ENCODE data around the gene SCN4B.

SCN4B gene

DNA sequence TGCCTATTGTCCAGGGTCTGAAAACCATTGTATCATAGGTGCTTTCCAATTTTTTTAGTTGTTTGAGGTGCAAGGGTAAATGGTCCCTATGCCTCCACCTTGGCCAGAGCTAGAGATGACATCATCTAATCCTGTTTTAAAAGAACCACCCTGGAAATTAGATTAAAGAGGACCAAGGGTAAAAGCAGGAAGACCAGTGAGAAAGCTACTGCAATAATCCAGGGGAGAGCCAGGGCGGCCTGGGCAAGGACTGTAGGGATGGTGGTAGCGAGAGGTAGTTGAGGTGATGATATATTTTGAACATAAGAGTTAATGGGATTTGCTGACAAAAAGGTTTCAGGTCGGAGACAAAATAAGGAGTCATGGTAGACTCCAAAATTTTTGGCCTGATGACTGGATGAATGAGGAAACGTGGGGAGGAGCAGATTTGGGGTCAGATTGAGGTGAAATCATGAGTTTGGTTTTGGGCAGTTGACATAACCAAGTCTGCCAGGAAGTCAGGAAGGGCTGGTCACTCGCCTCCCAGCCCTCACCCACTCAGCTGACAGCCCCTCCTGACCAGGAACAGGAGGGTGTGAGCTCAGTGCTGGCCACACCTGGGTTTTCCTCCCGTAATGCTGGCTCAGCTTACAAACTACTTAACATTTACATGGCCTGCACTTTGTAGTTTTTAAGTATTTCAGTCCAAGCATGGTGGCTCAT, 23.0 kb downstream of the SCN4B start:
- Histone ChIP-seq H2AFZ (ENCODE audit: low read depth, low read length) (no peak overlapping the region), H3K36me3 (ENCODE audit: insufficient read depth, low read length) (no peaks in the 10 kb centered on the region), H3K9me3 (ENCODE audit: low read length) (no peaks in the 10 kb centered on the region), H3K4me1 (ENCODE audit: insufficient read depth, low read length) (no peaks in the 10 kb centered on the region), H3K4me3 (ENCODE audit: low read length) (no peak overlapping the region), H3K27me3 (ENCODE audit: insufficient read depth, low read length) (peaks cover 12% of the 10 kb centered on the region)

DNA sequence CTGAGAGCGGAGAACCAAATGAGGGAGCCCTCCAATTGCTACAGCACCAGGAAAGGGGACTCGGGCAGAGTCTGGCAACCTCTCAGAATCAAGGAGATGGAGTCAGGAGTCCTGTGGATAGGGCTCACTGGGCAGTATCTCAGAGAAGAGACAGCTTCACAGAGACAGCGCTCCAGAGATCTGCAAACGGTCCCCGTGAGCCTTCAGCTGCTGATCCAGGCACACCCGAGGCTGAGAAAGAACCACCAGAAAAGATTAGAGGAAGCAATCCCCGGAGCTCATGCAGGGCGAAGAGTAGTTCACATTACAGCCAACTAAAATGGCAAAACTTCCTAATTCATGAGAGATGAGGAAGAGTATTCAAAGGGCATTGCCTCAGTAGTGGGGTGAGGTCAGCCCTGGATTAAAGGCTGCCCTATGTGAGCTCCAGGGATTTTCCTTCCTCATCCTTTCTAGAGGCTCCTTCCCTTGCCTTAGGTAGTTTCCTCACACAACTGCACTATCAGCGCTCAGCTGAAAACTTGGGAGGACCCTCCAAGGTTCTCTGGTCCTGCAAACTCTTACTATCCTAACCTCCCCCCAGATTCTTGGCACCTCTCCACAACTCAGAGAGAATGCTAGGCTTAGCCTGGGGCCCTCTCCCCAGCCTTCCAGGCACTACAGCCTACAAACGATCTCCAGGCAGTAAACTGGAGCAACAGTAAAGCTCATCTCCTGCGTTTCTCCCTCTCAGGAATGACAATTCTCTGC, 23.7 kb downstream of the SCN4B start:
- Histone ChIP-seq H3K9me3 (ENCODE audit: low read length) (no peaks in the 10 kb centered on the region), H2AFZ (ENCODE audit: low read depth, low read length) (no peak overlapping the region), H3K36me3 (ENCODE audit: insufficient read depth, low read length) (no peaks in the 10 kb centered on the region), H3K4me1 (ENCODE audit: insufficient read depth, low read length) (no peaks in the 10 kb centered on the region), H3K27me3 (ENCODE audit: insufficient read depth, low read length) (peaks cover 12% of the 10 kb centered on the region), H3K4me3 (ENCODE audit: low read length) (no peak overlapping the region)

DNA sequence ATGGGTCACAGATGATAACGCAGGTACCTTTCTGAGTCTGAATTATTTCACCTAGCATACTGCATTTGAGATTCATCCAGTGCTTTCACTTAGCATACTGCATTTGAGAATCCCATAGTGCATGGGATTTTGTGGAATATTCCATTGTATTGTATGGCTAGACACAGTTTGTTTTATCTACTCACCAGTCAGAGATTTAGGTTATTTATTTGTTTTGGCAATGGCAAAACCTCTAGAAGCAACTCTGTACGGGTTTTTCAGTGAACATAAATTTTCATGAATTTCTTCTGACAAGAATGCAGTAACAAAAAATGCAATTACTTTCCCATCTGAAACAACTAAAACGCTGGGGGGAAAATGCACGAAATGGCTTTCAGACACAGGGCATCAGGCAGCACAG, 24.3 kb downstream of the SCN4B start:
- Histone ChIP-seq H3K27me3 (ENCODE audit: insufficient read depth, low read length) (peaks cover 12% of the 10 kb centered on the region), H3K9me3 (ENCODE audit: low read length) (no peaks in the 10 kb centered on the region), H3K36me3 (ENCODE audit: insufficient read depth, low read length) (no peaks in the 10 kb centered on the region), H3K4me3 (ENCODE audit: low read length) (no peak overlapping the region), H2AFZ (ENCODE audit: low read depth, low read length) (no peak overlapping the region), H3K4me1 (ENCODE audit: insufficient read depth, low read length) (no peaks in the 10 kb centered on the region)

DNA sequence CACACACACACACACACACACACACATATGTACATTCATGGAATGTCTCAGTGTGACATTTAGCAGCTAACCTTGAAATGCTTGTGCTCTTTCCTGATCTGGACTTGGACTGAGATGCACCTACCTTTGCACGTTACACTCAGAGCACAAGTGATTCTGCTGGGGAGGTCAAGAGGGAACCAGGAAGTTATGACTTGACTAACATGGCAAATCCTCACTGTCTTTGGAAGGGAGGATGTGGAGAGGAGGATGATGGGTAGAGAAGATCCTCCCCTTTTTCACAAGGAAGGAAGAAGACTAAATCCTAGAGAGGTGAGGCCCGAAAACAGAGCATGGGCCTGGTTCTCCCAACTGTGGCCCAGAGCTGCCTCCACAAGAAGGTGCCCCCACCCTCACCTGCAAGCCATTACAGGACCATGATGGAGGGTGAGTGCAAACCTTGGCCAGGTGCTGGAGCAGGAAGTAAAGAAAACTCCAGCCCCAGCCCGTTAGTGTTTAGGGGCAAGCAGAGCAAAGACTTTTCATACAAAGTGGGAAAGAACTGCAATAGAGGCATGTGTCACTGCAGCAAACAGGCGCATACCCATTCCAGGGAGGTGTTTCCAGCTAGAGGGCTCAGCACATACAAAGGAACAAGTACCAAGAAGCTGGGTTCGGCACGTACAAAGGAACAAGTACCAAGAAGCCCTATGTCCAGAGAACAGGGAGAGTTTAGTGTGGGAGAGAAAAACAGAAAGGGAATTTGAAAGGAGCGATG, 26.4 kb downstream of the SCN4B start:
- Histone ChIP-seq H3K4me3 (ENCODE audit: low read length) (no peak overlapping the region), H2AFZ (ENCODE audit: low read depth, low read length) (no peak overlapping the region), H3K9me3 (ENCODE audit: low read length) (no peaks in the 10 kb centered on the region), H3K4me1 (ENCODE audit: insufficient read depth, low read length) (no peaks in the 10 kb centered on the region), H3K27me3 (ENCODE audit: insufficient read depth, low read length) (peaks cover 14% of the 10 kb centered on the region), H3K36me3 (ENCODE audit: insufficient read depth, low read length) (no peaks in the 10 kb centered on the region)

DNA sequence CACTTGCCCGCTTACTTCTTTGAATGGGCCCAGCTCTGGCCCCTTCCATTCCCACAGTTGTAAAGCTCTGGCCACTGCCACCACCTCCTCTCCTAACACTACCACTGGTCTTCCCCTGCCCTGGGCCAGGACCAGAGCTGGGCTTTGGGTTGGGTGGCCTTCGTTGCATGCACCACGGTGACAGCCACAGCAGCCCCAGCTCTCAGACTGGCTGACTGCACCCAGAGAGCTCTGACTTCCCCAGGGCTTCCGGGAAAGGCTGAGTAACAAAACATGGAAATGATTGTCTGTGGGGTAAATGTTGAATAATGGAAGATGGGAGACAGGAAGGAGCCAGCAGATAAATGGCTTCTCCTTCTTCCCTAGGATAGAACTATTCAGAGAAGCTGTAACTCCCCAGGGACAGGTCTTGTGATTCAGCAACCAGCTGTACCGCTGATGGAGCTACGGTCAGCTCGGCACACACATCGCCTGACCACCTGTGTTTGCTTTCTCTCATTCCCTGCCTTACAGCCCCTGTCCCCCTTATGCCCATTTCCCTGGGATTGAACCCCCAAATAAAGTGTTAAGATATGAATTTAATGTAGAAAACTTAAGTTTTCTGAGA, 27.6 kb downstream of the SCN4B start:
- Histone ChIP-seq H3K4me1 (ENCODE audit: insufficient read depth, low read length) (no peaks in the 10 kb centered on the region), H3K36me3 (ENCODE audit: insufficient read depth, low read length) (no peaks in the 10 kb centered on the region), H2AFZ (ENCODE audit: low read depth, low read length) (no peak overlapping the region), H3K27me3 (ENCODE audit: insufficient read depth, low read length) (peaks cover 20% of the 10 kb centered on the region), H3K4me3 (ENCODE audit: low read length) (no peak overlapping the region), H3K9me3 (ENCODE audit: low read length) (no peaks in the 10 kb centered on the region)

DNA sequence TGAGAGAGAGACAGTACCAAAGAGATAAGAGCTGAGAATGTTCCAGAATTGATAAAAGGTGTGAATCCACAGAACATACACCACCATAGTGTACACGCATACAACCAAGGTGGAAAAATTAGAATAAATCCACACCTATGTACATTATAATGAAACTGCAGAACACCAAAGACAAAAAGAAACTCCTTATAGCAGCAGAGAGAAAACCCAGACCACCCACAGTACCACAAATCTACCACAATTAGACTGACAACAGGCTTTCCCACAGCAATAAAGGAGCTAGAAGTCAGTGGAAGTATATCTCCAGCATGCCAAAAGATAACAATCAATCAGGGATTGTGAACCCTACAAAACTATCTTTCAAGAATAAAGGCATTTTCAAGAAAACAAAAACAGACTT, 31.8 kb downstream of the SCN4B start:
- no peak overlapping the region for H3K4me3 ChIP-seq (ENCODE audit: low read length)
- H3K36me3 ChIP-seq (ENCODE audit: insufficient read depth, low read length): no peaks in the 10 kb centered on the region
- H3K9me3 ChIP-seq (ENCODE audit: low read length): no peaks in the 10 kb centered on the region
- H2AFZ ChIP-seq (ENCODE audit: low read depth, low read length): no peak overlapping the region
- no peaks in the 10 kb centered on the region for H3K4me1 ChIP-seq (ENCODE audit: insufficient read depth, low read length)
- peaks cover 11% of the 10 kb centered on the region for H3K27me3 ChIP-seq (ENCODE audit: insufficient read depth, low read length)

DNA sequence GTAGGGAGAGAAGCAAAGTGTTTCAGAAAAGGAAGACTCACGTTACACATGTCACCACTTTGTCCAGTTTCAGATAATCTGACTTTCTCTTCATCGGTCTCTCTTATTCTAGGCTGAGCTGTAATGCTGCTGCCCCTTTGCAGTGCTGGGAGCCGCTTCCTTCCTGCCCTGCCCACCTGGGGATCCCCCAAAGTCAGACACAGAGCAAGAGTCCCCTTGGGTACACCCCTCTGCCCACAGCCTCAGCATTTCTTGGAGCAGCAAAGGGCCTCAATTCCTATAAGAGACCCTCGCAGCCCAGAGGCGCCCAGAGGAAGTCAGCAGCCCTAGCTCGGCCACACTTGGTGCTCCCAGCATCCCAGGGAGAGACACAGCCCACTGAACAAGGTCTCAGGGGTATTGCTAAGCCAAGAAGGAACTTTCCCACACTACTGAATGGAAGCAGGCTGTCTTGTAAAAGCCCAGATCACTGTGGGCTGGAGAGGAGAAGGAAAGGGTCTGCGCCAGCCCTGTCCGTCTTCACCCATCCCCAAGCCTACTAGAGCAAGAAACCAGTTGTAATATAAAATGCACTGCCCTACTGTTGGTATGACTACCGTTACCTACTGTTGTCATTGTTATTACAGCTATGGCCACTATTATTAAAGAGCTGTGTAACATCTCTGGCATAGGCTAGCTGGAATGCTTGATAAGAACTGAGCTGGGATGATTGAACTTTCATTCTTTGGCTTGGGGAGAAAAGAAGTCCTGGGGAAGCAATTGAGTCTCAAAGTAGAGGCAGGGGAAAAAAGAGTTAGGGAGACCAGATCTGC, 34.6 kb downstream of the SCN4B start:
- H3K36me3 ChIP-seq (ENCODE audit: insufficient read depth, low read length): no peaks in the 10 kb centered on the region
- H3K9me3 ChIP-seq (ENCODE audit: low read length): no peaks in the 10 kb centered on the region
- H2AFZ ChIP-seq (ENCODE audit: low read depth, low read length): no peak overlapping the region
- H3K4me1 ChIP-seq (ENCODE audit: insufficient read depth, low read length): no peaks in the 10 kb centered on the region
- H3K4me3 ChIP-seq (ENCODE audit: low read length): no peak overlapping the region
- H3K27me3 ChIP-seq (ENCODE audit: insufficient read depth, low read length): peaks cover 9% of the 10 kb centered on the region

DNA sequence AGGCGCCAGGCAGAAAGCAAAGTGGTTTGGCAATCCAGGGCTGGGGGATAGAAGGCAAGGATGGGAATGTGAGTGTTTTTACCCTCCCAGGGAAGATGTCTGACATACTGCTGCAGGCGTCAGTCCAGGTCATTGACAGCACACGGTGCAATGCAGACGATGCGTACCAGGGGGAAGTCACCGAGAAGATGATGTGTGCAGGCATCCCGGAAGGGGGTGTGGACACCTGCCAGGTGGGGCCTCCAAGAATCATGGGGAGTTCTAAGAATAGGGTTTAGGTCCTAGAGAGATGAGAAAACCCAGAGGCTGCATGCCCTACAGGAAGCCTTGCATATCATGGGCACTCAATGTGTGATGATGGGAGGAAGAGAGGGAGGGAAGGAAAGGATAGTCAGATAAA, 37.6 kb downstream of the SCN4B start:
- Histone ChIP-seq H3K9me3 (ENCODE audit: low read length) (no peaks in the 10 kb centered on the region), H3K4me1 (ENCODE audit: insufficient read depth, low read length) (no peaks in the 10 kb centered on the region), H2AFZ (ENCODE audit: low read depth, low read length) (no peak overlapping the region), H3K4me3 (ENCODE audit: low read length) (no peak overlapping the region), H3K36me3 (ENCODE audit: insufficient read depth, low read length) (no peaks in the 10 kb centered on the region), H3K27me3 (ENCODE audit: insufficient read depth, low read length) (peaks cover 3% of the 10 kb centered on the region)

DNA sequence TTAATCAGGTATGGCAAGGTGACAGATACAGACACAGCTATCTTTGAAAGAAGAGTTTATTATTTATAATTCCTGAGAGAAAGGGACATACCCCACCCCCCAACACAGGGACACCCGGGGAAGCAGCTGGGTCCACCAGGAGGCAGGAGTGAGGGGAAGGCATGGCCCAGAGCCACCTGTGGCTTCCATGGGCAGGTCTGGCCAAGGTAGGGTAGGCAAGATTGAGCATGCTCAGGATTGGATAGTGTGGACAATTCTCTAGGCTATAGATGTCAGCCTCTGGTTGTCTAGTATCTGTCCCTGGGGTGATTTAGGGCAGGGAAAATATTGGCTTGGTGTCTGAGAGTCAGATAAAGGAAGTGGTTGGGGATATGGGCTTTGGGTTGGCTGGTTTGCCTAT, 38.4 kb downstream of the SCN4B start:
- Histone ChIP-seq H3K27me3 (ENCODE audit: insufficient read depth, low read length) (peaks cover 6% of the 10 kb centered on the region), H3K4me1 (ENCODE audit: insufficient read depth, low read length) (no peaks in the 10 kb centered on the region), H3K36me3 (ENCODE audit: insufficient read depth, low read length) (no peaks in the 10 kb centered on the region), H3K4me3 (ENCODE audit: low read length) (no peak overlapping the region), H3K9me3 (ENCODE audit: low read length) (no peaks in the 10 kb centered on the region), H2AFZ (ENCODE audit: low read depth, low read length) (no peak overlapping the region)

DNA sequence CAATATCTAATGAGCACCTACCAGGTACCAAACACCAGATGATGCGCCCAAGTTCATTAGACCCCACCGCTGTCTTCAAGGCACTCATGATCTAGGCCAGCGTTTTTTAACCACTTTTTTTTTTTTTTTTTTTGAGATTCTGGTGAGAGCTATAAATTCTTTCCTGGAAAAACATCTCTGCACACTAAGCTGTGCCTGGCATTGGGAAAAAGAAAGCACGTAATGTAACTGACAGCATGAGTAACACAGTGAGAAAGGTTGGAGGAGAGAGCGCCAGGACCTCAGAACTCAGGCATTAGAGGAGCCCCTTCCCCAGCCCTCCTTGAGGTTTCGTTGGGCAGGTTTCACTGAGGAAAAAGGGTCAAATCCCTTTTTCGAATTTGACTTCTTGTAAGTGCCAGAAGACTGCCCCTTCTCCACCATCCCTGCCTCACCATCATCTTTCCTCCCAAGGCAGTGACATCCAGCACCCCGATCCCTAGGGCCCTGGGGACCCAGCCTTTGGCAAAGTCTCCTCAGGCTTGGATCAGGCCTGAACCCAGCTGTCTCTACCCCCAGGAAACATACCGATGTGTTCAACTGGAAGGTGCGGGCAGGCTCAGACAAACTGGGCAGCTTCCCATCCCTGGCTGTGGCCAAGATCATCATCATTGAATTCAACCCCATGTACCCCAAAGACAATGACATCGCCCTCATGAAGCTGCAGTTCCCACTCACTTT, 39.8 kb downstream of the SCN4B start:
- H3K9me3 ChIP-seq (ENCODE audit: low read length): no peaks in the 10 kb centered on the region
- H3K27me3 ChIP-seq (ENCODE audit: insufficient read depth, low read length): peaks cover 5% of the 10 kb centered on the region
- no peaks in the 10 kb centered on the region for H3K36me3 ChIP-seq (ENCODE audit: insufficient read depth, low read length)
- no peak overlapping the region for H3K4me3 ChIP-seq (ENCODE audit: low read length)
- no peak overlapping the region for H2AFZ ChIP-seq (ENCODE audit: low read depth, low read length)
- no peaks in the 10 kb centered on the region for H3K4me1 ChIP-seq (ENCODE audit: insufficient read depth, low read length)

DNA sequence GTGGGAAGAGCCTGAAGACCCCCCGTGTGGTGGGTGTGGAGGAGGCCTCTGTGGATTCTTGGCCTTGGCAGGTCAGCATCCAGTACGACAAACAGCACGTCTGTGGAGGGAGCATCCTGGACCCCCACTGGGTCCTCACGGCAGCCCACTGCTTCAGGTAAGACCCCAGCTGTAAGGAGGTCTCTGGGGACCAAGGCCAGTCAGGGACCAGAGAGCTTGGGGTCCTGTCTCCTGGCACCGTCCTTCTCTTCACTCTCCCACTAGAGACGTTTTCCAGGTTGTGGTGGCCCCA, 40.9 kb downstream of the SCN4B start:
- H3K36me3 ChIP-seq (ENCODE audit: insufficient read depth, low read length): no peaks in the 10 kb centered on the region
- H3K4me3 ChIP-seq (ENCODE audit: low read length): no peak overlapping the region
- no peaks in the 10 kb centered on the region for H3K9me3 ChIP-seq (ENCODE audit: low read length)
- peaks cover 9% of the 10 kb centered on the region for H3K27me3 ChIP-seq (ENCODE audit: insufficient read depth, low read length)
- H3K4me1 ChIP-seq (ENCODE audit: insufficient read depth, low read length): no peaks in the 10 kb centered on the region
- no peak overlapping the region for H2AFZ ChIP-seq (ENCODE audit: low read depth, low read length)

DNA sequence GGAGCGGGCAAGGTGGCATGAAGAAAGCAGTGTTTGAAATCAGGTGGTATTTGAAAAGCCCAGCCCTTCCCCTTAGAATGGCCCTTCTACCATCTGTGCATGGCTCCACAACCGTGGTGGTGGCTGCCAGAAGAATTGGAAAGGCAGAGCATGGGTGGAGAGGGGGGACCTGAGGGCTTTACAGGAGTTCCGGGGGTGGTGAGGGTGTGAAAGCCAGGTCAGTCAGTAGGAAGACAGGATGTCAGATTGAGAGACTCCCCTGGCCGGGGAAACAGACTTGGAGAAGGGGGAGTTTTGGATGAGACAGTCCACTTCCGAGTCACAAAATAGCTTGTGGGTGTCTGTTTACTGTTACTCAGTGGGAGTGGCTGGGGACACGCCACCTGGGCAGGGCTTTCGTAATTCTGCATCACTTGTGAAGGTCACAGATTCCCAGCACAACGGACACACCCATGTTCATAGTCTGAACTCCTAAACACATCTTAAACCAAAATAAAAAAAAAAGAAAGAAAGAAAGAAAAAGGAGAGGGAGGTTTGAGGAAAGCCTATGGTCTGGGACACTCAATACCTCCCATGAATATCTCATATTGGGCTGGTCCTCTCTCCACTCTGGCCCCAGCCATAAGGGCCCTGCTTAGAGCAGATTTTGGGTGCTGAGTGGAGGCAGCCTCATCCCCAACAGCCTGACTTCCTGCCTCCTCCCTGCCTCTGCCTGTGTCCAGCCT, 41.4 kb downstream of the SCN4B start:
- no peak overlapping the region for H3K4me3 ChIP-seq (ENCODE audit: low read length)
- no peaks in the 10 kb centered on the region for H3K36me3 ChIP-seq (ENCODE audit: insufficient read depth, low read length)
- H2AFZ ChIP-seq (ENCODE audit: low read depth, low read length): no peak overlapping the region
- peaks cover 9% of the 10 kb centered on the region for H3K27me3 ChIP-seq (ENCODE audit: insufficient read depth, low read length)
- no peaks in the 10 kb centered on the region for H3K4me1 ChIP-seq (ENCODE audit: insufficient read depth, low read length)
- H3K9me3 ChIP-seq (ENCODE audit: low read length): no peaks in the 10 kb centered on the region

Data from neuron (in vitro differentiated cells).